NCI-H2029 (cell line): Measurements from ENCODE around the gene ATRN.
A peak's percentile ranks its signal among the peaks of the same experiment; 100 is the strongest.

Source experiments
- DNase-seq: peaks from one replicate; lab custom pipeline; 2025; lab: John Stamatoyannopoulos, UW

The ATRN gene

GRCh38 chr20:3627476-3627875 is 156.7 kb downstream of the ATRN start:
- DNase-seq: no peak

- no peak for DNase-seq
Observed at GRCh38 chr20:3628502-3629314, 157.9 kb downstream of the ATRN start.

- no peak for DNase-seq
Observed at GRCh38 chr20:3629893-3630292, 159.1 kb downstream of the ATRN start.

- no peak for DNase-seq
Observed at GRCh38 chr20:3630429-3630828, 159.6 kb downstream of the ATRN start.

- no peak for DNase-seq
Observed at GRCh38 chr20:3631534-3631933, 160.7 kb downstream of the ATRN start.

- no peak for DNase-seq
Observed at GRCh38 chr20:3632311-3633004, 161.6 kb downstream of the ATRN start.

- no peak for DNase-seq
Observed at GRCh38 chr20:3633913-3634478, 163.2 kb downstream of the ATRN start.

GRCh38 chr20:3635346-3635745 is 164.5 kb downstream of the ATRN start:
- DNase-seq: no peak

GRCh38 chr20:3640259-3640658 is 169.4 kb downstream of the ATRN start:
- DNase-seq: no peak

- no peak for DNase-seq
Observed at GRCh38 chr20:3645309-3646066, 174.7 kb downstream of the ATRN start.

- DNase-seq: no peak
Observed at GRCh38 chr20:3646067-3646440, 175.2 kb downstream of the ATRN start.

- no peak for DNase-seq
Observed at GRCh38 chr20:3646651-3647050, 175.8 kb downstream of the ATRN start.

- DNase-seq: no peak
Observed at GRCh38 chr20:3647473-3647872, 176.7 kb downstream of the ATRN start.

- DNase-seq: no peak
Observed at GRCh38 chr20:3648951-3649350, 178.1 kb downstream of the ATRN start.

GRCh38 chr20:3651204-3651962 is 180.6 kb downstream of the ATRN start:
- peak; percentile 41 for DNase-seq

- DNase-seq: peak; percentile 47
Observed at GRCh38 chr20:3652221-3652620, 181.4 kb downstream of the ATRN start.

GRCh38 chr20:3652676-3653596 is 182.1 kb downstream of the ATRN start:
- no peak for DNase-seq

GRCh38 chr20:3653921-3654320 is 183.1 kb downstream of the ATRN start:
- DNase-seq: no peak

- no peak for DNase-seq
Observed at GRCh38 chr20:3654326-3655130, 183.7 kb downstream of the ATRN start.

- no peak for DNase-seq
Observed at GRCh38 chr20:3655131-3655405, 184.2 kb downstream of the ATRN start.
